ENCODE results near the gene MPZL3.

Gene MPZL3

GRCh38 chr11:118264569-118265465 is 12.7 kb upstream of the MPZL3 start:
- no peak for DNase-seq

GRCh38 chr11:118263695-118264568 is 11.8 kb upstream of the MPZL3 start, which contains the start of gene MPZL2:
TSS of gene MPZL2 (minus strand) at chr11:118264297. CDS start at chr11:118264153, 144 bp downstream.
- peak in 1 of 4 experiments; percentile 24 for DNase-seq

- DNase-seq: no peak
Measured at GRCh38 chr11:118263112-118263511, 10.9 kb upstream of the MPZL3 start.

- no peak for DNase-seq
Measured at GRCh38 chr11:118260353-118260752, 8.2 kb upstream of the MPZL3 start.

GRCh38 chr11:118259138-118259537 is 7.0 kb upstream of the MPZL3 start:
- DNase-seq: no peak

GRCh38 chr11:118258410-118258809 is 6.2 kb upstream of the MPZL3 start:
- no peak for DNase-seq

- DNase-seq: peak in 2 of 4 experiments; percentile 52 to 55
Measured at GRCh38 chr11:118252688-118253087, 523 bp upstream of the MPZL3 start.

GRCh38 chr11:118247041-118247440 is 5.1 kb downstream of the MPZL3 start:
- no peak for DNase-seq

GRCh38 chr11:118245936-118246562 is 6.1 kb downstream of the MPZL3 start:
- DNase-seq: no peak

- DNase-seq: no peak
Measured at GRCh38 chr11:118243993-118244762, 8.0 kb downstream of the MPZL3 start.

- no peak for DNase-seq
Measured at GRCh38 chr11:118243161-118243560, 9.0 kb downstream of the MPZL3 start.

GRCh38 chr11:118241764-118242098 is 10.4 kb downstream of the MPZL3 start:
- DNase-seq: no peak

GRCh38 chr11:118240999-118241763 is 11.0 kb downstream of the MPZL3 start:
- DNase-seq: peak; percentile 55 to 84 (median 73)

- DNase-seq: peak in 2 of 4 experiments; percentile 50 to 51
Measured at GRCh38 chr11:118239509-118240205, 12.5 kb downstream of the MPZL3 start.

GRCh38 chr11:118238929-118239328 is 13.2 kb downstream of the MPZL3 start:
- DNase-seq: peak; percentile 22 to 57 (median 43)

GRCh38 chr11:118238421-118238820 is 13.7 kb downstream of the MPZL3 start:
- DNase-seq: peak in 3 of 4 experiments; percentile 15 to 72 (median 64)

- no peak for DNase-seq
Measured at GRCh38 chr11:118236170-118236569, 16.0 kb downstream of the MPZL3 start.

GRCh38 chr11:118234833-118235232 is 17.3 kb downstream of the MPZL3 start:
- DNase-seq: no peak

GRCh38 chr11:118233850-118234249 is 18.3 kb downstream of the MPZL3 start:
- no peak for DNase-seq

GRCh38 chr11:118233377-118233776 is 18.8 kb downstream of the MPZL3 start:
- no peak for DNase-seq

- DNase-seq: no peak
Measured at GRCh38 chr11:118232659-118233058, 19.5 kb downstream of the MPZL3 start.

All from suppressor macrophage (primary cell).